WTC11 (cell line): ENCODE data around the gene BRSK2. TPM values are rescaled to one million over a fixed set of nuclear protein-coding genes. Genes with fewer than 3 reads are reported as not detected.

ENCODE experiments used
- AFF4 ChIP-seq: sonication (generic); formaldehyde crosslinking; IDR thresholded peaks from 2 replicates; pipeline ENCODE4 v1.8.1; 2023; ENCODE audit warnings: mild to moderate bottlenecking, missing genetic modification reagents, borderline replicate concordance
- AR ChIP-seq: fragments of 250-450 bp; sonication (Bioruptor Pico); IDR thresholded peaks from 2 replicates; pipeline ENCODE4 v1.9.0; 2021; ENCODE audit warnings: mild to moderate bottlenecking
- ARID4B ChIP-seq: sonication (generic); formaldehyde crosslinking; IDR thresholded peaks from 2 replicates; pipeline ENCODE4 v1.8.0; 2023; ENCODE audit warnings: missing genetic modification reagents, mild to moderate bottlenecking, borderline replicate concordance
- ATF2 ChIP-seq: sonication (generic); formaldehyde crosslinking; IDR thresholded peaks from 2 replicates; pipeline ENCODE4 v1.8.1; 2022; ENCODE audit warnings: low read depth, missing genetic modification reagents, borderline replicate concordance
- E2F4 ChIP-seq: sonication (generic); formaldehyde crosslinking; IDR thresholded peaks from 2 replicates; pipeline ENCODE4 v1.8.1; 2022; ENCODE audit warnings: low read depth, mild to moderate bottlenecking, moderate library complexity, missing genetic modification reagents, borderline replicate concordance
- JAZF1 ChIP-seq: fragments of 250-450 bp; sonication (Bioruptor Pico); IDR thresholded peaks from 2 replicates; pipeline ENCODE4 v1.9.0; 2021; ENCODE audit warnings: moderate library complexity, mild to moderate bottlenecking, inconsistent platforms
- PREB ChIP-seq: sonication (generic); formaldehyde crosslinking; IDR thresholded peaks from 2 replicates; pipeline ENCODE4 v1.8.1; 2022; ENCODE audit warnings: mild to moderate bottlenecking, missing genetic modification reagents, moderate library complexity, borderline replicate concordance
- RELA ChIP-seq: sonication (generic); formaldehyde crosslinking; IDR thresholded peaks from 2 replicates; pipeline ENCODE4 v1.8.1; 2022; ENCODE audit warnings: missing genetic modification reagents, mild to moderate bottlenecking, borderline replicate concordance
- RORB ChIP-seq: fragments of 250-450 bp; sonication (Bioruptor Pico); IDR thresholded peaks from 2 replicates; pipeline ENCODE4 v1.9.0; 2021; ENCODE audit warnings: mild to moderate bottlenecking
- ZBTB21 ChIP-seq: sonication (generic); formaldehyde crosslinking; IDR thresholded peaks from 2 replicates; pipeline ENCODE4 v1.8.1; 2023; ENCODE audit warnings: mild to moderate bottlenecking, missing genetic modification reagents, borderline replicate concordance
- ZNF219 ChIP-seq: sonication (generic); formaldehyde crosslinking; IDR thresholded peaks from 2 replicates; pipeline ENCODE4 v1.8.0; 2023; ENCODE audit warnings: missing genetic modification reagents, mild to moderate bottlenecking, borderline replicate concordance
- total RNA-seq: library from RNA; stranded (reverse); gene quantifications from 3 replicates; pipeline ENCODE4 v1.2.3, GENCODE V29; 2021

BRSK2 gene
- total RNA-seq, 1 experiment from 2014 or later, result 34.5 TPM

GRCh38 chr11:1401656-1402221, 12.0 kb downstream of the BRSK2 start (continued):
- TF ChIP-seq ARID4B (CRISPR knock-in tag), result peak; percentile 98
- TF ChIP-seq AR, result no peak
- TF ChIP-seq E2F4 (CRISPR knock-in tag), result peak; percentile 81; the same call in 1 of the 2 replicates
- 0 out of 2 replicates have a peak, but pooled peaks have one; percentile 40 for TF ChIP-seq PREB (CRISPR knock-in tag)
- peak; percentile 73; the same call in 1 of the 2 replicates for TF ChIP-seq ATF2 (CRISPR knock-in tag)
- TF ChIP-seq RELA (CRISPR knock-in tag), result 0 out of 2 replicates have a peak, but pooled peaks have one; percentile 66
- no peak for TF ChIP-seq JAZF1 (CRISPR knock-in tag)
- TF ChIP-seq AFF4 (CRISPR knock-in tag), result no peak
- TF ChIP-seq RORB (CRISPR knock-in tag), result no peak
- peak; percentile 84; the same call in 1 of the 2 replicates for TF ChIP-seq ZNF219 (CRISPR knock-in tag)
- TF ChIP-seq ZBTB21, result peak; percentile 76; the same call in 1 of the 2 replicates
- TF ChIP-seq, all 79 proteins: peak for 46
